Panc1 (cell line): Measurements from ENCODE around the gene DNAL4. TPM values are rescaled to one million over a fixed set of nuclear protein-coding genes. Genes with fewer than 3 reads are reported as not detected.
A peak's percentile ranks its signal among the peaks of the same experiment; 100 is the strongest.

Experiments used
- ATAC-seq: fragments of 200-7000 bp; cut with Tn5 transposase; 2 replicates; pipeline ENCODE4 v1.9.1; 2020; ENCODE audit warnings: mild to moderate bottlenecking, moderate library complexity
- BruUV-seq: library from RNA; stranded (reverse); fragments of 400-500 nt; replicated peaks from 2 replicates; lab custom pipeline; 2021; lab: Mats Ljungman, UMichigan
- CTCF ChIA-PET: fragments of 300-600 bp; sonication (Branson Sonifier 250); formaldehyde crosslinking; loops from one replicate; lab custom pipeline; 2022; ENCODE audit warnings: antibody characterized with exemption; lab: Charles Lee
- POLR2A ChIA-PET: fragments of 300-600 bp; sonication (Branson Sonifier 250); formaldehyde crosslinking; loops from one replicate; lab custom pipeline; 2022; ENCODE audit warnings: antibody characterized with exemption; lab: Charles Lee
- DNase-seq: peaks from one replicate; pipeline ENCODE4 v3.0.0-alpha.2; 2010; ENCODE audit warnings: low read depth, low spot score
- H3K27ac ChIP-seq: 2 replicates; pipeline ENCODE4 v1.5.1; 2011; ENCODE audit warnings: mild to moderate bottlenecking, low read length, inconsistent platforms
- H3K27me3 ChIP-seq: fragments of 200-500 bp; sonication (Bioruptor generic); 2 replicates; pipeline ENCODE4 v1.6.0; 2014; ENCODE audit warnings: low read length, inconsistent platforms; ENCODE audit not compliant: control insufficient read depth, insufficient read depth
- H3K36me3 ChIP-seq: fragments of 200-500 bp; sonication (Bioruptor generic); 2 replicates; pipeline ENCODE4 v1.5.1; 2014; ENCODE audit warnings: inconsistent platforms, mild to moderate bottlenecking, low read length, moderate library complexity; ENCODE audit not compliant: control insufficient read depth, insufficient read depth
- H3K4me1 ChIP-seq: 2 replicates; pipeline ENCODE4 v1.5.1; 2011; ENCODE audit warnings: inconsistent platforms, mild to moderate bottlenecking, low read length, moderate library complexity; ENCODE audit not compliant: control insufficient read depth, insufficient read depth
- H3K4me3 ChIP-seq, 2 experiments: 2 replicates each; pipeline ENCODE4 v1.5.1; 2011 to 2012; ENCODE audit warnings: low read depth in 2 of 2, low read length in 2 of 2, mild to moderate bottlenecking in 2 of 2, inconsistent platforms in 1 of 2, moderate library complexity in 1 of 2
- H3K9me3 ChIP-seq: fragments of 200-500 bp; sonication (Bioruptor generic); 2 replicates; pipeline ENCODE4 v1.5.1; 2014; ENCODE audit warnings: low read depth, mild to moderate bottlenecking, inconsistent platforms, low read length, moderate library complexity; ENCODE audit not compliant: control insufficient read depth, insufficient read depth
- POLR2AphosphoS5 ChIP-seq: IDR thresholded peaks from 2 replicates; pipeline ENCODE4 v1.6.1; 2012; ENCODE audit warnings: mild to moderate bottlenecking, low read depth, low read length, moderate library complexity
- SIN3A ChIP-seq: IDR thresholded peaks from 2 replicates; pipeline ENCODE4 v1.6.1; 2012; ENCODE audit warnings: low read depth, mild to moderate bottlenecking, low read length, moderate library complexity, borderline replicate concordance; ENCODE audit not compliant: insufficient read depth
- TCF7L2 ChIP-seq: IDR thresholded peaks from 2 replicates; pipeline ENCODE4 v1.6.1; 2011; ENCODE audit warnings: mild to moderate bottlenecking, low read depth, low read length, inconsistent platforms
- in situ Hi-C: cut with HindIII; loops from 2 replicates; pipeline ENCODE4 v1.10.0; 2016; ENCODE audit warnings: low sequenced_read_pairs, low pct_unique_long_range_greater_than_20kb
- intact Hi-C: fragments of 100-400 bp; cut with micrococcal nuclease; formaldehyde crosslinking; loops from one replicate; pipeline ENCODE4 v1.10.0; 2022; ENCODE audit not compliant: unreplicated experiment
- total RNA-seq: library from RNA; stranded (reverse); gene quantifications from one replicate; pipeline ENCODE4 v1.2.1, GENCODE V29; 2021; ENCODE audit not compliant: unreplicated experiment
- TF ChIP-seq, protein P1 (sequence below): fragments of 450-650 bp; IDR thresholded peaks from 2 replicates; pipeline ENCODE4 v1.5.1; 2017; ENCODE audit warnings: mild to moderate bottlenecking
- TF ChIP-seq, protein P2 (sequence below), 2 experiments: IDR thresholded peaks; 2 replicates each; pipeline ENCODE4 v1.6.1; 2011 to 2012; ENCODE audit warnings: low read depth in 2 of 2, control low read depth in 1 of 2, low read length in 1 of 2, mild to moderate bottlenecking in 1 of 2, moderate library complexity in 1 of 2; ENCODE audit not compliant: insufficient read depth in 1 of 2

DNAL4 gene
- total RNA-seq, 1 experiment from 2014 or later: 10.5 TPM

DNA sequence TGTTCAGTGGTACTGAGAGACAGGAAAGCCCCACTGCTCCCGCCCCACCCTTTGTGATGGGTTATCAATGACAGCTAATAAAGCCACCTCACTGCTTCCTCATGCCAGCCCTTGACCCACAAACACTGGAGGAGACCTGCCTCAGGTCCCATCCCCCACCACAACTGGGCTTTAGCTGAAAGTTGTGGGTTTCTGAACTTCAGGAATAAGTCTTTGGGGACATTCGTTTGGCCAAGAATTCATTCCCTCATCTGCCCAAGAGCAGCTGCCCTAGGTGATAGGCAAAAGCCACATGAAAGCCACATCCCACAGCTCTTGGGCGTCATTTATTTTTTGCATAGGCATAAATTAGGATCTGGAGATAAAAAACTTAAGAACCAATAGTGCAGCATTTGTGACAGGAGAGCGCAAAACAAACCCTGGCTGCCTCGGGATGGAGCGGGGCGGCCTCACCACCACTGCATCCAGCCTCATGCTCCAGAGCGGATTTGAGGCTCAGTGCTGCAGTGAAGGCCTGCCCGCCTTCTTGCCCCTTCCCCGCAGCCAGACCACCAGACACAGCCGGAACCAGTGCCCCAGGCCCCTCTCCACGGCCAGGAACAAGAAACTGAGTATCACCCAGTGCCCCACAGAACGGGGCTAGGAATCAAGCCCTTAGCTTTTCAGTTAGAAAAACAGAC lies 59.4 kb downstream of the DNAL4 start:
- DNase-seq (no peak), ATAC-seq (no peak)
- Histone ChIP-seq H3K9me3 (no peaks in the 10 kb centered on the region), H3K27me3 (no peaks in the 10 kb centered on the region), H3K36me3 (no peaks in the 10 kb centered on the region; the same call in 1 of the 2 replicates), H3K27ac (no peak overlapping the region), H3K4me1 (no peaks in the 10 kb centered on the region), H3K4me3 (no peak overlapping the region)
- intact Hi-C loops (no loop called here), in situ Hi-C loops (no loop called here)
- ChIA-PET POLR2A (no interaction called here), CTCF (interaction anchor here (0.7 kb wide), 1 partner anchor 10 kb away, joined by 9 read pairs; no protein-coding TSS in a partner anchor)
- no peak for TF ChIP-seq SIN3A
- TF ChIP-seq POLR2AphosphoS5: no peak
- TF ChIP-seq, protein P1, sequence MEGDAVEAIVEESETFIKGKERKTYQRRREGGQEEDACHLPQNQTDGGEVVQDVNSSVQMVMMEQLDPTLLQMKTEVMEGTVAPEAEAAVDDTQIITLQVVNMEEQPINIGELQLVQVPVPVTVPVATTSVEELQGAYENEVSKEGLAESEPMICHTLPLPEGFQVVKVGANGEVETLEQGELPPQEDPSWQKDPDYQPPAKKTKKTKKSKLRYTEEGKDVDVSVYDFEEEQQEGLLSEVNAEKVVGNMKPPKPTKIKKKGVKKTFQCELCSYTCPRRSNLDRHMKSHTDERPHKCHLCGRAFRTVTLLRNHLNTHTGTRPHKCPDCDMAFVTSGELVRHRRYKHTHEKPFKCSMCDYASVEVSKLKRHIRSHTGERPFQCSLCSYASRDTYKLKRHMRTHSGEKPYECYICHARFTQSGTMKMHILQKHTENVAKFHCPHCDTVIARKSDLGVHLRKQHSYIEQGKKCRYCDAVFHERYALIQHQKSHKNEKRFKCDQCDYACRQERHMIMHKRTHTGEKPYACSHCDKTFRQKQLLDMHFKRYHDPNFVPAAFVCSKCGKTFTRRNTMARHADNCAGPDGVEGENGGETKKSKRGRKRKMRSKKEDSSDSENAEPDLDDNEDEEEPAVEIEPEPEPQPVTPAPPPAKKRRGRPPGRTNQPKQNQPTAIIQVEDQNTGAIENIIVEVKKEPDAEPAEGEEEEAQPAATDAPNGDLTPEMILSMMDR: no peak
- TF ChIP-seq, protein P2, sequence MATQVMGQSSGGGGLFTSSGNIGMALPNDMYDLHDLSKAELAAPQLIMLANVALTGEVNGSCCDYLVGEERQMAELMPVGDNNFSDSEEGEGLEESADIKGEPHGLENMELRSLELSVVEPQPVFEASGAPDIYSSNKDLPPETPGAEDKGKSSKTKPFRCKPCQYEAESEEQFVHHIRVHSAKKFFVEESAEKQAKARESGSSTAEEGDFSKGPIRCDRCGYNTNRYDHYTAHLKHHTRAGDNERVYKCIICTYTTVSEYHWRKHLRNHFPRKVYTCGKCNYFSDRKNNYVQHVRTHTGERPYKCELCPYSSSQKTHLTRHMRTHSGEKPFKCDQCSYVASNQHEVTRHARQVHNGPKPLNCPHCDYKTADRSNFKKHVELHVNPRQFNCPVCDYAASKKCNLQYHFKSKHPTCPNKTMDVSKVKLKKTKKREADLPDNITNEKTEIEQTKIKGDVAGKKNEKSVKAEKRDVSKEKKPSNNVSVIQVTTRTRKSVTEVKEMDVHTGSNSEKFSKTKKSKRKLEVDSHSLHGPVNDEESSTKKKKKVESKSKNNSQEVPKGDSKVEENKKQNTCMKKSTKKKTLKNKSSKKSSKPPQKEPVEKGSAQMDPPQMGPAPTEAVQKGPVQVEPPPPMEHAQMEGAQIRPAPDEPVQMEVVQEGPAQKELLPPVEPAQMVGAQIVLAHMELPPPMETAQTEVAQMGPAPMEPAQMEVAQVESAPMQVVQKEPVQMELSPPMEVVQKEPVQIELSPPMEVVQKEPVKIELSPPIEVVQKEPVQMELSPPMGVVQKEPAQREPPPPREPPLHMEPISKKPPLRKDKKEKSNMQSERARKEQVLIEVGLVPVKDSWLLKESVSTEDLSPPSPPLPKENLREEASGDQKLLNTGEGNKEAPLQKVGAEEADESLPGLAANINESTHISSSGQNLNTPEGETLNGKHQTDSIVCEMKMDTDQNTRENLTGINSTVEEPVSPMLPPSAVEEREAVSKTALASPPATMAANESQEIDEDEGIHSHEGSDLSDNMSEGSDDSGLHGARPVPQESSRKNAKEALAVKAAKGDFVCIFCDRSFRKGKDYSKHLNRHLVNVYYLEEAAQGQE (IDR thresholded peaks at IDR 0.05; ENCODE audit: insufficient read depth in 1 of 2, low read depth in 2 of 2, low read length in 1 of 2): no peak
- no peak for TF ChIP-seq TCF7L2
- TSS peak; percentile 89 for BruUV-seq

DNA sequence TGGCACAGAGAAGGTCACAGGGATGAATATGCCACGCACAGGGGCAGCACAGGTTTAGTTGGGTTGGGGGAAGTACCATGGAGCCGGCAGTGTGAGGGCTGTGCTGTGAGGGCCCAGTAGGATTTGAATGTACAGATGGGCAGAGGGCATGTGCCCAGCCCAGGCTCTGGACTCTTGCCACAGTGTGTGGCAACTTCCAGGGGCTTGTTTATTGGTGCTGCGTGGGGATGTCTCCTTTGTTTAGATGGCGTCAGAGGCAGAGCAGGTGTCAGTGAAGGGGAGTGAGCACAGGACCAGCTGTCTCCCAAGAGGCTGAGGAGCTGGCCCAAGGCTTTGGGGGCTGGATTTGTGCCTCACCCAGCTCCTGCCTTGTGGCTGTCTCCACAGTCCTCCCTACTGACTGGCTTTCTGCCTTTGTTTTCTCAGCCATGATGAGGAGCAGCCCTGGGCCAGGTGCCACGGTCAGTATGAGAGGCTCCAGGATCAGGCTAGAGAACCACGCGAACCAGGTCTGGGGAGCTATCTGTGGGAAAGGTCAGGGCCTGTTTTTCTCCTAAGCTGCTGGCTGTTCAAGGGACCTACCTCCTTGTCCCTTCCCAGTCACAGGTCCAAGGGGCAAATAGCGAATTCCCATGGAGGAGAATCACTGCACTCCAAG lies 60.1 kb downstream of the DNAL4 start:
- ATAC-seq: 0 out of 2 replicates have a peak, but pooled peaks have one; percentile 20
- no peak for DNase-seq
- intact Hi-C loops: no loop called here
- CTCF ChIA-PET: no interaction called here
- in situ Hi-C loops: no loop called here
- H3K36me3 ChIP-seq: no peaks in the 10 kb centered on the region; the same call in 1 of the 2 replicates
- BruUV-seq: no TSS peak
- POLR2A ChIA-PET: no interaction called here
- H3K9me3 ChIP-seq: no peaks in the 10 kb centered on the region
- no peaks in the 10 kb centered on the region for H3K4me1 ChIP-seq
- no peaks in the 10 kb centered on the region for H3K27me3 ChIP-seq
- TF ChIP-seq POLR2AphosphoS5 (no peak), SIN3A (no peak), TCF7L2 (no peak)
- TF ChIP-seq, protein P1: no peak
- TF ChIP-seq, protein P2 (IDR thresholded peaks at IDR 0.05; ENCODE audit: insufficient read depth in 1 of 2, low read depth in 2 of 2, low read length in 1 of 2): no peak
- H3K4me3 ChIP-seq: no peak overlapping the region
- H3K27ac ChIP-seq: no peak overlapping the region
